HG03378 (cell line): Measurements from ENCODE around the gene FBLN2.

ENCODE experiments used
- ATAC-seq: cut with Tn5 transposase; IDR thresholded peaks from one replicate; pipeline ENCODE4 v1.9.1; 2021; ENCODE audit warnings: mild to moderate bottlenecking, moderate library complexity; ENCODE audit not compliant: unreplicated experiment

Gene FBLN2

DNA sequence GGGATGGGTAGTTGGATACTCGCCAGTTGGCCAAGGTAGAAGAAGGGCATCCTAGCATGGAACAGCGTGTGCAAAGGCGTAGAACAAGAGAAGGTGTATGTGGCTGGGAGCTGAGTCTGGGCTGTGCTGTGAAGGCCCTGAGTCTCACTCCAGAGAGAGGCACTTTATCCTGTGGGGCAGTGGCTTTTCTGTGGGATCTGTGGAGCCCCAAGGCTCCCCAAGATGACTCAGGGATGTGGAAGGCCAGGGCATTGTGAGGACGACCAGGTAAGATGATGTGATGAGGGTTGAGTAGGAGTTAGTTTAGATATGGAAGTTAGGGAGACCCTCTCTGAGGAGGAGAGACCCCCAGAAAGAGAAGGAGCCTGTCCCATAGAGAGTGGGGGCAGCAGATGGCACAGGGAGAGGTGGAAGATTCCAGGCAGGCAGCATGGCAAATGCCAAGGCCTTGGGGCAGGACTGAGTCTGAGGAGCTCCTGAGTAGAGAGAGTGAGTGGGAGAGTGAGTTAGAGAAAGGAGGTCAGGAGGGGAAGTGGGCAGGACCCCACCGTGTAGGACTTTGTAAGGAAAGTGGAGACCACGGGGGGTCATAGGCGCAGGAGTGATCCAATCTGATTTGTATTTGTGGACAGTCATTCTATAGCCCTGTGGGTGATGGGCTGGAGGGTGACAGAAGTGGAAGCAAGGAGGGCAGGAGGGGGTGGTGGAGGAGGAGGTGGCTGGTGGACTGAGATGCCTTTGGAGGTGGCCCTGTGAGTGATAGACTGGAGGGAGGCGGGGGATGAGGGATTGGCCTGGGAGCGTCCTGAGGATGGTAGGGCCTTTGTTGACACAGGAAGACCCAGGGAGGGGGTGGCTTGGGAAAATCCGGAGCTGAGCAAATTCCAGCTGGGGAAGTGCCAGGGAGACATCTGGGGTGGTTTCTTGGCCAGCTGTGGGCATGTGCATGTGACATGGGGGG lies 50.3 kb downstream of the FBLN2 start:
- no peak for ATAC-seq

DNA sequence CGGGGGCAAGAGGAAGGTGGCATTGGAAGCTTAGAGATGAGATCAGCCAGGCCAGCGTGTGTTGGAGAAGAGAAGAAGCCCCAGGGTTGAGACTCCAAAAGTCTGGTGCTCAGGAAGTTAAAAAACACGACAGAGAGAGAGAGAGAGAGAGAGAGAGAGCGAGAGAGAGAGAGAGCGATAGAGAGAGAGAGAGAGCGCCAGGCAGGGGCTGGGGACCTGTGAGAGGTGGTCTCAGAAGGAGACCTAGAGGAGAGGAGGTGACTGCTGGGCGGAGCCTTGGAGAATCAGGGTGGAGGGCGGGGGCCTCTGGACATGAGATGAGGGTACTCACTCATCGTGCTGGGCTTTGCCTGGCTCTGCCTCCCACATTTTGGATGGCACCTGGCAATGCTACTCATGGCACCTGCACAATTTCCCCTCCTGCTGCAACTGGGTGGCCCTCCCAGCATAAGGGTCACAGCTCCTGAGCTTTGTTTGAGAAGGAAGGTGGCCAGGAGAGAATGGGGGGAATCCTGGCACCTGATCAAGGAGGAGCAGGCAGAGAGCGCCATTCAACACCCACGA lies 51.0 kb downstream of the FBLN2 start:
- ATAC-seq: no peak

- no peak for ATAC-seq
Measured at GRCh38 chr3:13600950-13601691, 52.2 kb downstream of the FBLN2 start.

DNA sequence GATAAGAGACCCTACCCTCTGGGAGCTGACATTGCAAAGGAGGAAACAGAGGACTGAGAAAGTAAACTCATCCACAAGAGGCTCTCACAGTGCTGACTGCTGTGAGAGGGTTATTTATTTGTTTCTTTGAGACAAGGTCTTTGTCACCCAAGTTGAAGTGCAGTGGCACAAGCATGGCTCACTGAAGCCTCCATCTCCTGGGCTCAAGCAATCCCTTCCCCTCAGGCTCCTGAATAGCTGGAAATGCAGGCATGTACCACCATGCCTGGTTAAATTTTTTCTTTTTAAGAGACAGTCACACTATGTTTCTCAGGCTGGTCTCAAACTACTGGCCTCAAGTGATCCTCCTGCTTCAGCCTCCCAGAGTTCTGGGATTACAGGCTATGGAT lies 52.8 kb downstream of the FBLN2 start:
- ATAC-seq: no peak

DNA sequence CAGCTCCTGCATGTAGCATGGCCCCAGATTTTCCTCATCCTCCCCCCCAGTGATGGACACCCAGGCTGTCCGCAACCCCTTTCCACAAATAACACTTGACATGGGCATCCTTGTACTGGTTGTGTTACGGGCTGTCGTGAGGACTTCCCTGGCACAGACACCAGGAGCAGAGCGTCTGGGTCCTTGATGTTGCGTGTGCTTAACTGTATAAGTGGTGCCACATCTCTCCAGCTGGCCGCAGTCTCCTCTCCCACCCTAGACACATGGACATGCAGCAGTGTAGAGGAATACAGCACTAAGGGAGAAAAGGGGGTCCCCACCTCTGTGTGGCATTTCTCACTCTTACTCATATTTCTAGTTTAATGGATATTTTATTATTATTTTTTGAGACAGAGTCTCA lies 56.6 kb downstream of the FBLN2 start:
- ATAC-seq: no peak

GRCh38 chr3:13607821-13608597 lies 59.1 kb downstream of the FBLN2 start:
- ATAC-seq: no peak

DNA sequence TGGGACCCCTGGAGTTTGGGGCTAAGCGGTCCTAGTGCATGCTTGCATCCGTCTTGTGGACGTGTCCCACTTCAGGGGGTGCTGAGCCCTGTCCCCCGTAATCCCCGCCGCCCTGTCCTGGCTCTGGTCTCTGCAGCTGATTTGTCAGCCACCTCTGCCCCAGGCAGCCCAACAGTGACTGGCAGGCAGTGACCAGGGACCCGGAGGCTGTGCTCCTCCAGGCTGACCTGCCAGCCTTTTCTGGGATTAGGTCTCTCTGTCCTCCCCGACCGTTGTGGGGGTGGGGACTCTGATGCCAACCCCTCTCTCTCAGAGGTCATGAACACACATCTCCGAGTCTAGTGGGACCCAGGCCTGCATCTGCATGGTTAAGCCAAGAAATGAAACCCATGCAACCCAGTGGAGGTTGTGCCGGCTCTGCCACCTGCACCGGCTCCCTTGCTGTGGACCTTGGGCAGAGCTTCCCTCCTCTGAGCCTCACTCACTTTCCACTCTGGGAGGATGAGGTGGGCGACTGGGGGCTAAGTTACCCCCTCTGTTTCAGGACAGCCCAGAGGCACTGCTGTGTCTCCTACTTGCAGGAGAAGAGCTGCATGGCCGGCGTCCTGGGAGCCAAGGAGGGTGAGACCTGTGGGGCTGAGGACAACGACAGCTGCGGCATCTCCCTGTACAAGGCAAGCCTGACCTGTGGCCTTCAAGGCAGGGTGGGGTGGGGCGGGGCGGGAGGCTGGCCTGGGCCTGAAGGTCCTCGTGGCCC lies 60.2 kb downstream of the FBLN2 start:
- ATAC-seq: no peak

- ATAC-seq: no peak
Measured at GRCh38 chr3:13610006-13610570, 61.2 kb downstream of the FBLN2 start.

DNA sequence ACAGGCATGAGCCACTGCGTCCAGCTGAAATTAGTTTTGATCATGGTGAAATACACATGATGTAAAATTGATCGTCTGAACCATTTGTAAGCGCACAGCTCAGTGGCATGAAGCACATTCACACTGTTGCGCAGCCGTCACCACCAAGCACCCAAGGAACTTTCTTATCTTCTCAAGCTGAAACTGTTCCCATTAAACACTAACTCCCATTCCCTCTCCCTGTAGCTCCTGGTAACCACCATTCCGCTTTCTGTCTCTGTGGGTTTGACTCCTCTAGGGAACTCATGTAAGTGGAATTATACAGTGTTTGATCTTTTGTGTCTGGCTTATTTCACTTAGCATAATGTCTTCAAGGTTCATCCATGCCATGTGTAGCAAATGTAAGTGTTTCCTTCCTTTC lies 62.3 kb downstream of the FBLN2 start:
- no peak for ATAC-seq

DNA sequence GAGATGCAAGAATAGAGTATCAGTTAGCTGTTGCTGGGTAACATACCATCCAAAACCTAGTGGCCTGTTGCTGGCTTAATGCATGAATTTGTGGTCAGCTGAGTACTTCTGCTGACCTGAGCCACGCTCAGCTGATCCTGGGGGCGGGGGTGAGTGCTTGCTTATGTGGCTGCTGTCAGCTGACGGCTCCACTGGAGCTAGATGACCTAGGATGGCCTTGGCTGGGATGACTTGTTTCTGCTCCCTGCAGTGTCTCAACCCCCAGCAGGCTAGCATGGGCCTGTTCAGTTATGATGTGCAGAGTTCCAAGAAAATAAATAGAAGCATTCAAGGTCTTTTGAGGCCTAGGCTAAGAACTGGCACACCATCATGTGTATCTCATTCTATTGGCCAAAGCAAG lies 63.9 kb downstream of the FBLN2 start:
- ATAC-seq: no peak

DNA sequence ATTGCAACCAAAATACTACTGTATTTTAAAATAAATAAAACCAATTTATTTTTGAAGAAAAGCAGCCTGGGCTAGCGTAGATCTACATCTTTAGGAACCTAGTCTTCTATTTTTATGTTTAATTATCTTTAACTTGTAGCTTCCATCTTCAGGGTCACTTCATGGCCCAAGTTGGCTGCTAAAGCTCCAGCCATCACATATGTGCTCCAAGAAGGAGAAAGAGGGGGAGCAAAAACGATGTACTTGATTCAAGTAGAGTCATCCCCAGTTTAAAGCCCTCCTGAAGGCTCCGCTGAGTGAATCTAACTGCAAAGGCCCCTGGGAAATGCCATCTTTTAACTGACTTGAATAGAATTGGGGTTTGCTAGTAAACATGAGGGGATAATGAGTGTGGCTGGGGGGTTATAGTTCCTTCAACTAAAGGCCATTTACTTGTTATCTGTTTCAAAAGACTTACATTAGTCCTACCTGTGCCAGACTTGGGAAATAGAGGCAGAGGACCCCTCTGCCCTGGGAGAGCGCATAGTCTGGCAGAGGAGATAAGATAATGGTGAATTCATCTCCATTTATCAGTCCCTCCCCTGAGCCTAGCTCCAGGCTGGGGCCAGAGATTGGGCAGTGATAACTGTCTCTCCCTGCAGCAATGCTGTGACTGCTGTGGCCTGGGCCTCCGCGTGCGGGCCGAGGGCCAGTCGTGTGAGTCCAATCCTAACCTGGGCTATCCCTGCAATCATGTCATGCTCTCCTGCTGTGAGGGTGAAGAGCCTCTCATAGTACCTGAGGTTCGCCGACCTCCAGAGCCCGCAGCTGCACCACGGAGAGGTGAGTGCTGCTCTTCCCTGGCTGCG lies 64.6 kb downstream of the FBLN2 start:
- ATAC-seq: no peak

- ATAC-seq: no peak
Measured at GRCh38 chr3:13614607-13615006, 65.7 kb downstream of the FBLN2 start.

GRCh38 chr3:13615019-13615528 lies 66.1 kb downstream of the FBLN2 start:
- ATAC-seq: no peak

GRCh38 chr3:13616359-13616758 lies 67.4 kb downstream of the FBLN2 start:
- no peak for ATAC-seq

DNA sequence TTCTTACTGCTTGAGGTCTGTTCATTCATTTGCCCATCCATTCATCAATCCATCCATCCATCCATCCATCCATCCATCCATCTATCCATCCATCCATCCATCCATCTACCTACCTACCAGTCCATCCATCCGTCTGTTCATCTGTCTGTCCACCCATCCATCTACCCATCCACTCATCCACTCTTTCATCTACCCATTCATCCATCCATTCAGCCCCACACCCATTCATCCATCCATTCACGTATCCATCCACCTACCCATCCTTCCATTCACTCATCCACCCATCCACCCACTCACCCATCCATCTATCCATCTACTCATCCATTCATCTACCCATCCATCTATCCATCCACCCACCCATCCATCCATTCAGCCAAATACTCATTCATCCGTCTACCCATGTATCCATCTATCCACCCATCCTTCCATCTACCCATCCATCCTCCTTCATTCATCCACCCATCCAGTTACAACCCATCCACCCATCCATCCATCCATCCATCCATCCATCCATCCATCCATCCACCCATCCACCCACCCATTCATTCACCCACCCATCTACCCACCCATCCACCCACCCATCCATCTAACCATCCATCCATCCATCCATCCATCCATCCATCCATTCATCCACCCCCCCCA lies 68.3 kb downstream of the FBLN2 start:
- no peak for ATAC-seq

DNA sequence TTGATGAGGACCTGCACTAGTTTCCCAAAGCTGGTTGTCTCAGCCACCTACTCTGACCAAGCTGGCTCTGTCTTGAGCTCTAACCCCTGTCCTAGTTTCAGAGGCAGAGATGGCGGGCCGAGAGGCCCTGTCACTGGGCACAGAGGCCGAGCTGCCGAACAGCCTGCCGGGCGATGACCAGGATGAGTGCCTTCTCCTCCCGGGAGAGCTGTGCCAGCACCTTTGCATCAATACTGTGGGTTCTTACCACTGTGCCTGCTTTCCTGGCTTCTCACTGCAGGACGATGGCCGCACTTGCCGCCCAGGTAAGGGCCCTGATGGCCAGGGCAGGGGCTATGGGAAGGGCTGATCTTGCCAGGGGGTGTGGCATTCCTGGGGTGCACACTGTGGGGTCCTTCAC lies 69.1 kb downstream of the FBLN2 start:
- ATAC-seq: no peak

DNA sequence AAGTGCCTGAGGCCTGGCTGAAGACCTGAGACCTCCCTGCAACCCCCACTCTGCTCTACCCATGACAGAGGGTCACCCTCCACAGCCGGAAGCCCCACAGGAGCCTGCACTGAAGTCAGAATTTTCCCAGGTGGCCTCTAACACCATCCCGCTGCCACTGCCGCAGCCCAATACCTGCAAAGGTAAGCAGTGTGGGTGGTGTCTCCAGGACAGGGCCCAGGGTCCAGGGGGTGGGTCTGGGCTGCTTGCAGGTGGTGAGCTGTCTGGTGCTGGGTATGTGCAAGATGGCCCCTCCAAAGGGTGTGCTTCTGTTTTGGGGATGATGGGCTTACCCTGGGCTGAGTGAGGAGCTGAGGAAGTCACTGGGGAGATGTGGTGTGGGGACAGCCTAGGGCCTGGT lies 69.9 kb downstream of the FBLN2 start:
- no peak for ATAC-seq

DNA sequence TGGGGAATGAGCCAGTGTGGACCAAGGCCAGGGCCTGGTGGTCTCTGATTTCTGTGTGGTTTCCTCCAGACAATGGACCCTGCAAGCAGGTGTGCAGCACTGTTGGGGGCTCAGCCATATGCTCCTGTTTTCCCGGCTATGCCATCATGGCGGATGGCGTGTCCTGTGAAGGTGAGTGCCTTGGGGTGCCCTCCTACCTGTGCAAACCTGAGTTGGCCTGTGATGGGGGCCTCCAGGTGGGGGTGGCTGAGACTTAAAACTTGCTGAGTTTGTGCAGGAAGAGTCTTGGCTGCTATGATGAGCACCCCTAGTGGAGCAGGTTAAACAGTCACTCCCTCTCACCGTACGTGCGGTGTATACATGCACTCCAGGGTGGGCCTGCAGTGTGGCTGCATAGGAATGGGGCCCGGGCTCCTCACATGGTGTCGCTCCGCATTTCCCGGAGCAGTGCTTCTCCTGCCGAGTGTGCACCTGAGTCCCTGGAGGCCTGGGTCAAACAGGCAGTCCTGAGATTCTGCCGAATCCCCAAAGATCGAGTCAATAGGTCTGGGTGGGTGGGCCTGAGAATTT lies 70.8 kb downstream of the FBLN2 start:
- no peak for ATAC-seq
